Neutrophil (primary cell): ENCODE data around the gene BCORL1.

Source experiments
- H3K27ac ChIP-seq: fragments of 200-600 bp; sonication (generic); 2 replicates; pipeline ENCODE4 v1.5.1; 2016; ENCODE audit warnings: mild to moderate bottlenecking, moderate library complexity
- H3K27me3 ChIP-seq: fragments of 200-600 bp; sonication (generic); 2 replicates; pipeline ENCODE4 v1.6.0; 2016; ENCODE audit warnings: mild to moderate bottlenecking
- H3K36me3 ChIP-seq: fragments of 200-600 bp; sonication (generic); 2 replicates; pipeline ENCODE4 v1.5.1; 2017
- H3K4me1 ChIP-seq, 2 experiments: fragments of 200-600 bp in 1 of 2; sonication (generic) in 1 of 2; 1 replicate in 1 of 2; 2 replicates in 1 of 2; pipeline versions ENCODE4 v1.5.1 to v1.6.1; 2013 to 2016; ENCODE audit warnings: low read depth in 1 of 2, low read length in 1 of 2, mild to moderate bottlenecking in 1 of 2, moderate library complexity in 1 of 2; ENCODE audit not compliant: control insufficient read depth in 1 of 2, insufficient read depth in 1 of 2
- H3K4me3 ChIP-seq, 2 experiments: fragments of 200-600 bp in 1 of 2; sonication (generic) in 1 of 2; 1 replicate in 1 of 2; 2 replicates in 1 of 2; pipeline ENCODE4 v1.5.1; 2013 to 2016; ENCODE audit warnings: low read depth in 1 of 2, low read length in 1 of 2, mild to moderate bottlenecking in 1 of 2, moderate library complexity in 1 of 2
- H3K9me3 ChIP-seq: fragments of 200-600 bp; sonication (generic); 2 replicates; pipeline ENCODE4 v1.5.1; 2016
- TF ChIP-seq, protein P1 (sequence below): fragments of 200-600 bp; sonication (generic); IDR thresholded peaks from 2 replicates; pipeline ENCODE4 v1.5.1; 2016; ENCODE audit warnings: antibody characterized with exemption

The BCORL1 gene

DNA sequence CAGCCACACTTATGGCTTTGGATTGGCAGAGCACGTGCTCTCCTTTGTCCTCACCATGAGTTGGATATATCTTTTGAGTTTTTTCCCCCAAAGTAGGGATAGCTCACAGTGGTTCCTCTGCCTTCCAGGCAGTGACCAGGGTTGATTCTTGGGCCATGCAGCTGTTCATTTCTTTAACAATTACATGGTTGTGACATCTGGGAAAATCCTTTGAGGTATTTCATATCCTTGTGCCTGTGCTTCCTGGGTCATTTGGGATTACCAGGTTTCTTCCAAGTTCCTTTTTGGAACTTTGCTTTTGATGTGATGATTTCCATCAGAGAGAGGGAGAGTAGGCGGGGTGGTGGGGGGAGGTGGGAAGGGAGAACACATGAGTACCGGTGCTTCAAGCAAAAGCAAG, 15.6 kb downstream of the BCORL1 start:
- H3K27me3 ChIP-seq, result no peaks in the 10 kb centered on the region
- H3K27ac ChIP-seq, result peak overlapping the region; percentile 93
- peaks cover 41 to 58% of the 10 kb centered on the region in 2 experiments for H3K4me1 ChIP-seq
- H3K4me3 ChIP-seq, result no peak overlapping the region
- H3K9me3 ChIP-seq, result no peaks in the 10 kb centered on the region
- TF ChIP-seq, protein P1, sequence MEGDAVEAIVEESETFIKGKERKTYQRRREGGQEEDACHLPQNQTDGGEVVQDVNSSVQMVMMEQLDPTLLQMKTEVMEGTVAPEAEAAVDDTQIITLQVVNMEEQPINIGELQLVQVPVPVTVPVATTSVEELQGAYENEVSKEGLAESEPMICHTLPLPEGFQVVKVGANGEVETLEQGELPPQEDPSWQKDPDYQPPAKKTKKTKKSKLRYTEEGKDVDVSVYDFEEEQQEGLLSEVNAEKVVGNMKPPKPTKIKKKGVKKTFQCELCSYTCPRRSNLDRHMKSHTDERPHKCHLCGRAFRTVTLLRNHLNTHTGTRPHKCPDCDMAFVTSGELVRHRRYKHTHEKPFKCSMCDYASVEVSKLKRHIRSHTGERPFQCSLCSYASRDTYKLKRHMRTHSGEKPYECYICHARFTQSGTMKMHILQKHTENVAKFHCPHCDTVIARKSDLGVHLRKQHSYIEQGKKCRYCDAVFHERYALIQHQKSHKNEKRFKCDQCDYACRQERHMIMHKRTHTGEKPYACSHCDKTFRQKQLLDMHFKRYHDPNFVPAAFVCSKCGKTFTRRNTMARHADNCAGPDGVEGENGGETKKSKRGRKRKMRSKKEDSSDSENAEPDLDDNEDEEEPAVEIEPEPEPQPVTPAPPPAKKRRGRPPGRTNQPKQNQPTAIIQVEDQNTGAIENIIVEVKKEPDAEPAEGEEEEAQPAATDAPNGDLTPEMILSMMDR, result no peak
- no peaks in the 10 kb centered on the region for H3K36me3 ChIP-seq

DNA sequence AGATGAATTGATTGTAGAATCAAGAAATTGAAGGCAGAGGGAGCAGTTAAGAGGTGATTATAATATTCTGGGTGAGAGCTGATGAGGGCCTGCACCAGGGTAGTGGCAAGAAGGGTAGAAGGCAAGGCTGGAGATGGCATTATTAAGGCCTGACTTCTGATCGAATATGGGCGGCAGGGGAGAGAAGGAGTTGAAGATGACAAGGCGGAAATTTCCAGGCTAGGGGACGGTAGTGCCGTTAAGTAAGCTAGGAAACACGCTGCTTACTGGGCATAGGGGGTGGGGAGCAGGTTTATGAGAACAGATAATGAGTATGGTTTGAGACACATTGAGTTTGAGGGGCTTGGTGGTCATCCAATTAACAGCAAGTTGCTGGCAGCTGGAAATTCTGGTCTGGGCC, 19.5 kb downstream of the BCORL1 start:
- Histone ChIP-seq H3K4me1 (peaks cover 10 to 25% of the 10 kb centered on the region in 2 experiments), H3K4me3 (no peak overlapping the region), H3K9me3 (no peaks in the 10 kb centered on the region), H3K27me3 (no peaks in the 10 kb centered on the region), H3K36me3 (peaks cover 4% of the 10 kb centered on the region), H3K27ac (peak overlapping the region; percentile 44)
- TF ChIP-seq, protein P1, result no peak

GRCh38 chrX:130002541-130002940, 20.1 kb downstream of the BCORL1 start:
- H3K4me3 ChIP-seq, result no peak overlapping the region
- H3K27me3 ChIP-seq, result no peaks in the 10 kb centered on the region
- H3K9me3 ChIP-seq, result no peaks in the 10 kb centered on the region
- TF ChIP-seq, protein P1, result no peak
- H3K27ac ChIP-seq, result peak overlapping the region; percentile 44
- peaks cover 4% of the 10 kb centered on the region for H3K36me3 ChIP-seq
- H3K4me1 ChIP-seq, result peaks cover 5 to 19% of the 10 kb centered on the region in 2 experiments

DNA sequence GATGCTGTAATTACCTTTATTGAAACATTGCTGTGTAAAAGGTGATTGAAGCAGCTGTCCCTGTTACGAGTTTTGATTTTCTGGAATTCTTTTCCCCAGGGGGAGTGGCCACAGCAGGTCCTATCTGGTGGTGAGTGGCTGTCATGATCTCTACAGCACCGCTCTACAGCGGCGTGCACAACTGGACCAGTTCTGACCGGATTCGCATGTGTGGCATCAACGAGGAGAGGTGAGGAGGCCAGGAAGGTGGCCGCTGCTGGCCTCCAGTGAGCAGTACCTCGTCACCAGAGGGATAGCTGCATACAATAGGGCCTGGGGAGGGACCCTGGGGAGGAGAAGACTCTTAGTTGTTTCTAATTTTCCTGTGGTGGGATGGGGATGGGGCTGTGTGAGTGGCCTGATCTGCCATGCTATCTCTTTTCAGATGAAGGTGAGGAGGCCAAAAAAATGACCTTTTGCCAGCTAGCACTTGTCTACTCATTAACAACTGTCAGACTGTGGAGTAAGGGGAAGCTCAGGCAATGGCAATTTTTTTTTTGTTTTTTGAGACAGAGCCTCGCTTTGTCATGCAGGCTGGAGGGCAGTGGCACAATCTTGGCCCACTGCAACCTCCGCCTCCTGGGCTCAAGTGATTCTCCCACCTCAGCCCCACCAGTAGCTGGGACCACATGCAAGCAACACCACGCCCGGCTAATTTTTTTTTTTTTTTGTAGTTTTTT, 22.8 kb downstream of the BCORL1 start:
- no peaks in the 10 kb centered on the region for H3K9me3 ChIP-seq
- H3K27me3 ChIP-seq, result no peaks in the 10 kb centered on the region
- H3K27ac ChIP-seq, result no peak overlapping the region
- peaks cover 0 to 7% of the 10 kb centered on the region in 2 experiments for H3K4me1 ChIP-seq
- no peak overlapping the region for H3K4me3 ChIP-seq
- TF ChIP-seq, protein P1, result no peak
- peaks cover 9% of the 10 kb centered on the region for H3K36me3 ChIP-seq

- no peak overlapping the region for H3K4me3 ChIP-seq
- H3K36me3 ChIP-seq, result peaks cover 32% of the 10 kb centered on the region
- no peaks in the 10 kb centered on the region for H3K9me3 ChIP-seq
- no peaks in the 10 kb centered on the region for H3K27me3 ChIP-seq
- peak overlapping the region; percentile 23 for H3K27ac ChIP-seq
- TF ChIP-seq, protein P1, result no peak
- no peaks in the 10 kb centered on the region for H3K4me1 ChIP-seq
Measured at GRCh38 chrX:130009658-130010223, 27.3 kb downstream of the BCORL1 start.
